Limb (tissue), 2 donors: ENCODE measurements around the gene SLC24A5.

Source experiments
- DNase-seq, 2 donors: peaks; one replicate each; pipeline ENCODE4 v3.0.0-alpha.2; 2016; ENCODE audit errors: extremely low spot score in 2 of 2

SLC24A5 gene

GRCh38 chr15:48186271-48186670 lies 65.5 kb downstream of the SLC24A5 start:
- DNase-seq = no peak

GRCh38 chr15:48190932-48191573 lies 70.3 kb downstream of the SLC24A5 start:
- peak; percentile 84 to 88 for DNase-seq

- peak in 1 of 2 donors; percentile 44 for DNase-seq
Observed at GRCh38 chr15:48191574-48192225, 70.9 kb downstream of the SLC24A5 start, which contains the start of gene CTXN2. Gene CTXN2, plus strand, starts transcription at chr15:48191665. Its CDS starts 9,636 bp downstream, at chr15:48201301.
